Stimulated activated CD4-positive, alpha-beta T cell treated with anti-CD3 and anti-CD28 coated beads, TNF-alpha, amount 100 ng/mL, for 48 hours (primary cell): ENCODE measurements around the gene GMPR2.
"Not testable (repeated sequence)": the region's sequence is repeated elsewhere in the genome, so short reads cannot be mapped to it uniquely, and the experiment has no call there.

ENCODE experiments used
- DNase-seq, 3 donors: peaks; one replicate each; pipeline ENCODE4 v3.0.0-alpha.2; 2020; ENCODE audit warnings: low read depth in 3 of 3

GMPR2 gene

DNA sequence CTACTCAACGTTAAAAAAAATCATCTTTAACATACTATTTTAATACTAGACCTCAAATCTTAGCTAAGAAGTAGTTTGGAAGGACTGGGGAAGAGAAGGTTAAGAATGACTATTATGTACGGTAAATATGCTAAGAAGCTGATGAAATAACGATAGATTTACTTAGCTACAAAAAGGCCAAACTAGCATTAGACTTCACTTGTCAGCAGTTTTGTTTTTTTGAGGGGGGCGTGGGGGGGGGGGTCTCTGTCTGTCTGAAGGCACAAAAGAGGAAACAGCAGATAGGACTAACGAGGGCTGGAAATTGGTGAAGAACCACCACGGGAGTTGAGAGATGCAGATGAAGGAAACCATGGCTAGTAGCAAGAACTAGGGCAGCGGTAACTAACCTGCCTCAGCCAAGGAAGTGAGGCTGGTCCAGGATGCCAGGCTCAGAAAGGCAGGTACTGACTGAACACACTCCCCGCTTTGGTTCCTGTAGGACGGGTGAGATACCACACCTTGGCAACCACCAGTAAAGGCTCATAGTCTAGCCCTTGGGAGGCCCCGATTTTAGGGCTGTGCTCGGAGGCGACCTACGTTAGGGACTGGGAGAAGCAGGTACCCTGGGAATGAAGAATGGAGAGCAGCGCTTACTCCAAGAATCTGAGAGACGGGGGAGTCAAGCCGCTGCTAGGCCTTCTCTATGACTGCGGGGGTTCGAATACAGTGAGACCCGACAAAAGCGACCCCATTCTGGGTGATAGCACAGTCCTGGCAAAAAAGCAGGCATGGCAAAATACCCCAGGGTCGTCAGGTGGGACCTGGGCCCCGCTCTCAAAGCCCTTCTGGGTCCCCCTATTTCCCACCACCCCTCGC lies 1.2 kb upstream of the GMPR2 start:
- no peak for DNase-seq

DNA sequence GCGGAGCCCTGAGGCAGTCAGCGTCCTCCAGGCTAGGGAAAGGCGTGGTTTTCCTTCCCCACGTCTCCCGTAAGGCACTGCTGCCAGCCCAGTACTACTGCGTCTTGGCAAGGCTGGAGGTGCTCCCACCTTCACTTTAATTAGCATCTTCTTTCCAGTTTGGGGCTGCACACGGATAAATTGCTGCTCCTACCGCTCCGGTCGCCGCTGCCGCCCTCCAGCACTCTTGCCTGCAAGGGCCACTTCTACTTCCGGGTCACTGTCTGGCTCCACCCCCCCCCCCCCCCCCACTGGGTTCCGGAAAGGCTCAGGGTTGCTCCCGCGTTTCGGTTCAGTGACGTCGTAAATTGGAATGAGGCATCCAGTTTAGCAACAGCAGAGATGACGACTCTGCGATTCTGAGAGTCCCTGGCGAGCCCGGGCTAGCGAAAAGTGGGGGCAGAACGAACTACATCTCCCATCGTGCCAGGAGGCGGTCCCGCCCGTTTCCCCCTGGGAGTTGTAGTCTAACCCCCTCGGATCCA lies 546 bp upstream of the GMPR2 start, which contains the start of gene NEDD8:
TSS of gene NEDD8 (minus strand) at position 247 of the 524 bp plus-strand sequence. CDS start at position 147, 100 bp downstream.
- DNase-seq = peak; percentile 85 to 91 (median 86)

DNA sequence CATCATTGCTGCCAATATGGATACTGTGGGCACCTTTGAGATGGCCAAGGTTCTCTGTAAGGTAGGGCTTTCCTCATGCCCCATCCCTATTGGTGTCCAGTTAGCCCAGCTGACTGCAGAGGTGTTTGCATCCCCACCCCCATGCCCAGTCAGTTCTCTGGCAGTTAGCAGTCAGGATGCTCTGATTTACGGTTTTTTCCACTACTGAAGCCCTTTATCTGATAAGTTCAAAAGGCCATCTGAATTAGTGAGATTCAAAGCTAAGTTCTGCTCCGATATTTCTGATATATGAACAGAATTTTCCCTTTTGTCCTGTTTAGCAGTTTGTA lies 773 bp downstream of the GMPR2 start:
- no peak for DNase-seq

DNA sequence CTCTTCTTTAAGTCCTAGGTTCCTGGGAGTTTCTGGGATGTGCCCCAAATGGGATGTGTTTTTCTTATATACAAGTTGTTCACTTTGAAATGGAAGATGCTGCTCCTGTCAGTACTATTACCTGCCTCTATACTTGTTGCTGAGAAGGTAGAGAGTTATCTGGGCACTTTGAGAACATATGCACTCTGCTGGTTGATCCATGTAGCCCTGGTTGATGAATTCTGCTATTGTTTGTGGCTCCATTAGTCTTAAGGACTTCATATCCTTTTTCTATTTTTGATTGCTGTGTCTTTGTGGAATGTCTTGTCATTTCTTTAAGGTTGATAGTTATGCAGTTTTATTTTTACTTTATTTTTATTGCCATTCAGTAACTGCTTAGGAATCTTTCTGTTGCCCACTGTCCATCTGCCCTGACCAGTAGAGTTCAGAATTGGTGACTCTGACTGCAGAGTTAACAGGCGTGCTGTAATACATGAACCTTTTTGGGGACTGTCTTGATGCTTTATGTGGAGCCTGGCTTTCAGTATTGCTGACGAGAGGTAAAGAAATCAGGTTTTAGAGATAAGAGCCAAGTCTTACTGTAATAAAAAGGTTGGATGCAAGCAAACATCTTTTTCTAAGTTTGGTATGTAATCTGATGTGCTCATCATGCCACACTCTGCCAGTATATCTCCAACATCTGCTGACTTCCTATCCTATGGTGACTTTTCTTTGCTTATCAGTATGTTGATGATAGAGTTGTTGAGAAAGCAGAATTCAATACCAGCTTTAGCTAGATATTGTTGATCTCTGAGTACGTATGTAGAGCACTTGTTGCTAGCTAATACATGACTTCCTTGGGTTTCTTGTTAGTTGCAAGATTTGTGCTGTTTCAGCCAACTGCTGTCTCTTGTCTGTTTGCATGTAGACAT lies 1.6 kb downstream of the GMPR2 start:
- DNase-seq = no peak

GRCh38 chr14:24235804-24236688 lies 3.3 kb downstream of the GMPR2 start:
- DNase-seq = no peak

DNA sequence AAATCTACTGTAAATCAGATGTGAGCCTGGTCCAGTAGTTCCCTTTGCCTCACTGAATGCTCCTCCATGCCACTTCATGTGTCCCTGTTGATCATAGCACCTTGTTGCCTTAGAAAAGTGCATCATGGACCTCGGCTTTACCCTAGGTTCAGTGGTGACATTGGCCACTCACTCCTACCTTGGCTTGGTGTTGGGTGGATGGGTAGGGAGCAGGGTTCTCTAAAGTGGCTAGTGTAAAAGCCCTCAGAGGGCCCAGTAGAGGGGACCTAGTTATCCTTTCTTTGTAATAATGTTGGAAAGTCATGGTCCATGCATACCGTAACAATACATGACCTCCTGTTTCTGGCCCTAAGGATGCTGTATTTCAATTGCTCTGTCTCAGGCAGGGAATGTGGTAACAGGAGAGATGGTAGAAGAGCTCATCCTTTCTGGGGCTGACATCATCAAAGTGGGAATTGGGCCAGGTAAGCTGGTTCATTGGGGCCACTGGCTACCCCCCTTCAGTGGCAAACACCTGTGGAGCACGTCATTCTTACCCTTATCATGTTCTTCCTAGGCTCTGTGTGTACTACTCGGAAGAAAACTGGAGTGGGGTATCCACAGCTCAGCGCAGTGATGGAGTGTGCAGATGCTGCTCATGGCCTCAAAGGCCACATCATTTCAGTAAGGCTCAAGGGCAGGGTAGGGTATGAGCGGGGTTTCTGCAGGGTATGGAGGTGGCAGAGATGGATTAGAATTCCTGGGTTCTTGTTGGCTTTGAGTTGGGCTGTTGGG lies 4.1 kb downstream of the GMPR2 start:
- no peak for DNase-seq

- DNase-seq = no peak
Measured at GRCh38 chr14:24237463-24237955, 4.8 kb downstream of the GMPR2 start.

- no peak for DNase-seq
Measured at GRCh38 chr14:24238123-24238522, 5.4 kb downstream of the GMPR2 start.

- no peak for DNase-seq
Measured at GRCh38 chr14:24238527-24239037, 5.9 kb downstream of the GMPR2 start.

- DNase-seq = no peak
Measured at GRCh38 chr14:24240110-24240918, 7.6 kb downstream of the GMPR2 start.

- DNase-seq = peak; percentile 82 to 98 (median 86)
Measured at GRCh38 chr14:24241829-24242443, 9.2 kb downstream of the GMPR2 start.

DNA sequence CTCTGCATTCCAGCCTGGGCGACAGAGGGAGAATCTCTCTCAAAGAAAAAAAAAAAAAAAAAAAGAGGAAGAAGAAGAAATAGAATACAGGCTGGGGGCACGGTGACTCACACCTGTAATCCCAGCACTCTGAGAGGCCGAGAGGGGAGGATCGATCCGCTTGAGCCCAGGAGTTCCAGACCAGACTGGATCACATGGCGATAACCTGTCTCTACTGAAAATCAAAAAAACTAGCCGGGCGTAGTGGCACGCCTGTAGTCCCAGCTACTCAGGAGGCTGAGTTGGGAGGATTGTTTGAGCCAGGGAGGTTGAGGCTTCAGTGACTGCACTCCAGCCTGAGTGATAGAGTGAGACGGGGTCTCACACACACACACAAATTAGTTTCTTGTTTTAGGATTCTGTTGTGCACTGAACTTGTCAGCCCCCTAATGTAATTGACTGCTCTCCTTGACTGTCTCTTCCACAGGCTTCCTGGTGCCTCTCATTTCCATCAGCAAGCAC lies 10.7 kb downstream of the GMPR2 start:
- DNase-seq = no peak

DNA sequence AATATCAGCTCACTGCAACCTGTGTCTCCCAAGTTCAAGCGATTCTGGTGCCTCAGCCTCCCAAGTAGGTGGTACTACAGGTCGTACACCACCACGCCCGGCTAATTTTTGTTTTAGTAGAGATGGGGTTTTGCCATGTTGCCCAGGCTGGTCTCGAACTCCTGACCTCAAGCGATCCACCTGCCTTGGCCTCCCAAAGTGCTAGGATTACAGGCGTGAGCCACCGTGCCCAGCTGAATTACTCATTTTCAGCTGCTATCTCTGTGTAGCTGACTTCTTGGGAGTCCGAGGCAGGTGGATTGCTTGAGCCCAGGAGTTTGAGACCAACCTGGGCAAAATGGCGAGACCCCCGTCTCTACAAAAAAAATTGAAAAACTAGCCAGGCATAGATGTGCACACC lies 12.6 kb downstream of the GMPR2 start:
- not testable (repeated sequence) for DNase-seq

GRCh38 chr14:24246765-24247212 lies 14.1 kb downstream of the GMPR2 start:
- no peak for DNase-seq

- no peak for DNase-seq
Measured at GRCh38 chr14:24247422-24247821, 14.7 kb downstream of the GMPR2 start.

DNA sequence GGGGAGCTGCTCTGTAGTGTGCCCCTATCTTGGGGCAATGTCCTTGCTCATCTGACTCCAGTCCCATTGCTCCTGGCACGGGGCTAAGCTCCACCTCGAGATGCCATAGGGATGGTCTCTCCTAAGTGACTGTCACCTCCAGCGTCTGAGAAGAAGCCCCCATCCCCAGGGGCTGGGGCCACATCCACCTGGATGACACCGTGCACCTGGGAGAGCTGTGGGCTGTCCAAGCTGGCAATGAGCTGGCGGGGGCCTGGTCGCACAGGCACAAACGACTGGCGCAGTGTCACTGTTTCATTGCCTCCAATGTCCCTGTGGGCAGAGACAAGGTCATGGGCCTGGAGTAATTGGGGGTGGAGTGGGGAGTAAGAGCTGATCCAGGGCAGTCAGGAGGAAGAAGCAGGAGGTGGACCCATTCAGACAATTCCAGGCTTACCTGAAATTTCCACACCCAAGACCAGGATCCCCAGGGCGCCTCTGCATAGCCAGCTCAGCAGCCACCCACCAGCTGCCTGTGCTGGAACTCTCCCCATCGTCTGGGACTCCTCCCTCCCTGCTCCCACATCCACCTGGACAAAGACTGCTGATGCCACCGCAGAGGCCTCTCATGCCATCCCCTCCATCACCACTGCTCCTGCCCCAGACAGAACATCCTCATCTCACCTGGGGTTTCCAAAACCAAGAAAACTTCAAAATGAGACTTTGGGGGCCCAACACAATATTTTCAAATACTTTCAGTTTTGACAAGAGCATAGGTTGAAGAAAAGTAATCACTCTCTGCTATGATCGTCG lies 16.7 kb downstream of the GMPR2 start:
- DNase-seq = no peak

DNA sequence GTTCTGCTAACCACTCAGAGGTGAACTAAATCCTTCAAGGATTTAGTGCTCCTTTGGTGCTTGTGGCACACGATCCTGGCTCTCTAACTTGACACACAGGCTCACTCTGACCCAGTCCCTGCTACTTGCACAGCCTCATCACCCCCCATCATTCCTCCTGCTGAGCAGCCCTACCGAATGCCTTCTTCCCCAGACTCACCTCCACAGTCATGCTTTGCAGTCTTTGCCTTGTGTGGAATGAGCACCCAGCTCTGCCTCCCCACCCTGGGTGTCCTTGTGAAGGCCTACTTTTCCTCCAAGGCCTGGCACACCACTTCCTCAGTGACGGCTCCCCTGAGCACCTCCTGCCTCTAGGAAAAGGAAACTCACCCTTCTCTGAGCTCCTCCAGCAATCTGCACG lies 17.6 kb downstream of the GMPR2 start:
- no peak for DNase-seq

DNA sequence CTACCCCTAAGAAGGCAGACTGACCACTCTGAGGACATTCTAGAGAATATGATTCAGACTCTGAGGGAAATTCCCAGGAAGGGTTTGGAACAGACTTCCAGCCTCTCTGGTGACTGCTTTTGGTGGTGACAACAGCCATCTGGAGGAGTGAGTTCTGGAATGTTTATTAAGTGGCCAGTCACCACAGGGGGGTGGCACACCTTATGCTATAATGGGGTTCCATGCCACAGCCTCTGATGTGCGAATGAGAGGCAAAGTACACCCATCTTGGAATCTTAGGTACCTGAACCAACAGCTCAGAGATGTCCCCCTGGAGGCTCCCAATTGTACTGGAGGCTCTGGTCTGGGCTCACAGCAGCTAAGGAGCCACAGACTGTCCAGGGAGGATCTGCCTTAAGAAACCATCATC lies 19.2 kb downstream of the GMPR2 start:
- no peak for DNase-seq
